ENCODE results near the gene ATP11C. TPM values are rescaled to one million over a fixed set of nuclear protein-coding genes. Genes with fewer than 3 reads are reported as not detected.

ATP11C gene
- polyA plus RNA-seq, 2 of the 4 experiments (the other 2 are of a cell fraction): 16.4 to 34.3 TPM

GRCh38 chrX:139902559-139902958, 30.3 kb downstream of the ATP11C start (continued):
- no peak for TF ChIP-seq NR3C1 (IDR thresholded peaks at IDR 0.05)

GRCh38 chrX:139898334-139898733, 34.5 kb downstream of the ATP11C start:
- Histone ChIP-seq H3K4me3 (no peak overlapping the region), H3K27ac (no peak overlapping the region), H3K4me2 (no peak overlapping the region), H3K4me1 (no peaks in the 10 kb centered on the region), H3K9me3 (no peaks in the 10 kb centered on the region)
- POLR2A ChIA-PET: interaction anchor here (1.2 kb wide), 1 partner anchor 35 kb away, joined by 4 read pairs; the partner anchor contains the start of gene ATP11C
- CTCF ChIA-PET: interaction anchor here (1.3 kb wide), 1 partner anchor 10 kb away, joined by 3 read pairs; no protein-coding TSS in a partner anchor
- DNase-seq (ENCODE audit: low read depth in 1 of 2, low spot score in 1 of 2): no peak
- 86% methylated on average over 2 of the region's 2 CpGs for WGBS (ENCODE audit: missing lambda C conversion rate)
- ATAC-seq: no peak
- FAIRE-seq: no peak
- no peak for TF ChIP-seq CTCF (IDR thresholded peaks at IDR 0.05)
- no peak for TF ChIP-seq PHF8 (IDR thresholded peaks at IDR 0.05; ENCODE audit: borderline replicate concordance, low read depth)
- TF ChIP-seq FOSL2 (IDR thresholded peaks at IDR 0.05): no peak
- TF ChIP-seq FOSL2 (CRISPR knock-in tag; IDR thresholded peaks at IDR 0.05): no peak
- TF ChIP-seq JUNB (IDR thresholded peaks at IDR 0.05): no peak
- no peak for TF ChIP-seq TP53 (CRISPR knock-in tag; IDR thresholded peaks at IDR 0.05)
- no peak for TF ChIP-seq ZFP36 (IDR thresholded peaks at IDR 0.05; ENCODE audit: borderline replicate concordance, partially characterized antibody)
- no peak for TF ChIP-seq ATOH8 (CRISPR knock-in tag; IDR thresholded peaks at IDR 0.05; ENCODE audit: low read depth)
- no peak for TF ChIP-seq CEBPB (IDR thresholded peaks at IDR 0.05)

- ChIA-PET CTCF (no interaction called here), POLR2A (no interaction called here)
- ATAC-seq: no peak
- Histone ChIP-seq H3K4me3 (no peak overlapping the region), H3K27ac (no peak overlapping the region), H3K9me3 (no peaks in the 10 kb centered on the region), H3K4me1 (peaks cover 14% of the 10 kb centered on the region; the same call in 1 of the 3 replicates), H3K4me2 (no peak overlapping the region)
- TF ChIP-seq MAFK (IDR thresholded peaks at IDR 0.05; ENCODE audit: partially characterized antibody) (peak; percentile 9), HMGXB4 (CRISPR knock-in tag; IDR thresholded peaks at IDR 0.05; ENCODE audit: borderline replicate concordance) (no peak)
- DNase-seq (ENCODE audit: low read depth in 1 of 2, low spot score in 1 of 2): no peak
- FAIRE-seq: no peak
- 63% methylated on average over 2 of the region's 2 CpGs for WGBS (ENCODE audit: missing lambda C conversion rate)
Observed at GRCh38 chrX:139892512-139892911, 40.3 kb downstream of the ATP11C start.

GRCh38 chrX:139890991-139891700, 41.7 kb downstream of the ATP11C start:
- Histone ChIP-seq H3K4me3 (no peak overlapping the region), H3K9me3 (no peaks in the 10 kb centered on the region), H3K4me1 (peaks cover 14% of the 10 kb centered on the region; the same call in 1 of the 3 replicates), H3K4me2 (no peak overlapping the region), H3K27ac (no peak overlapping the region)
- WGBS (ENCODE audit: missing lambda C conversion rate): 71% methylated on average over 3 of the region's 3 CpGs
- peak in 1 of 2 experiments; percentile 18 for DNase-seq (ENCODE audit: low read depth in 1 of 2, low spot score in 1 of 2)
- ATAC-seq: peak in 1 of 2 experiments; percentile 60; a peak in 3 of 6 replicates
- TF ChIP-seq HES2 (IDR thresholded peaks at IDR 0.05): no peak
- TF ChIP-seq ZSCAN20 (CRISPR knock-in tag; IDR thresholded peaks at IDR 0.05): no peak
- POLR2A ChIA-PET: no interaction called here
- CTCF ChIA-PET: no interaction called here
- no peak for FAIRE-seq
